HG03439 (cell line): ENCODE results near the gene OR6B3.
"Not testable (repeated sequence)": the region's sequence is repeated elsewhere in the genome, so short reads cannot be mapped to it uniquely, and the experiment has no call there.

Source experiments
- ATAC-seq: cut with Tn5 transposase; IDR thresholded peaks from one replicate; pipeline ENCODE4 v1.9.1; 2021; ENCODE audit warnings: mild to moderate bottlenecking, moderate library complexity; ENCODE audit not compliant: unreplicated experiment

OR6B3 gene

GRCh38 chr2:240044096-240044495, 9.2 kb downstream of the OR6B3 start:
- not testable (repeated sequence) for ATAC-seq

GRCh38 chr2:240043279-240043989, 9.9 kb downstream of the OR6B3 start:
- ATAC-seq = no peak

DNA sequence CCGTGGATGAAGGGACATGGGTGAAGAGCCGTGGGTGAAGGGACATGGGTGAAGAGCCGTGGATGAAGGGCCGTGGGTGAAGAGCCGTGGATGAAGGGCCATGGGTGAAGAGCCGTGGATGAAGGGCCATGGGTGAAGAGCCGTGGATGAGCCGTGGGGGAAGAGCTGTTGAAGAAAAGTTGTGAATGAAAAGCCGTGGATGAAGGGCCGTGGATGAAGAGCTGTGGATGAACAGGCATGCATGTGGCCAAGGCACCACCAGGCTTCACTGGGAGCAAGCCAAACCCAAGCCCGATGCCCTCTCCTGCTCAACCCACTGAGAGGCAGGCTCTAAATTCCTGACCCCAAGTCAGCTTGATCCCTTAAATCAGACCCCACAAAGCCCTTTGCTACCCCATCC, 10.6 kb downstream of the OR6B3 start:
- no peak for ATAC-seq

DNA sequence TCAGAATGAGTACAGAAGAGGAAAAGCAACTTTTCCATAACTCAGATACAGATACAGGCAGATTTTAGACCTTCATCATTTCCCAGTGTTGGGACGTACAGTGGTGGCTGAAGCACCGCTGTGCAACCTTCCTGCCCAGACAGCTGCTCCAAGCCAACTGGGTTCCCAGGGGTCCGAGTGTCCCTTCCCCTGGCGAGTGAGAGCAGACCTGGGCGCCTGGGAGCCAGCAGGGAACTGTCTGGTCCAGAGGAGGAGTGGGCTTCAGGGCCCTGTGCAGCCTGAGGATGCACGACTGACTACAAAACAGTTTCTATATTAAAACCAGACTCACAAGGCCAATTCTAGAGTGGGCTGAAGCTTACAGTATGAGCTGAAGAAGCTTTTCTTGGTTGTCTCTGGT, 12.0 kb downstream of the OR6B3 start:
- ATAC-seq = no peak

DNA sequence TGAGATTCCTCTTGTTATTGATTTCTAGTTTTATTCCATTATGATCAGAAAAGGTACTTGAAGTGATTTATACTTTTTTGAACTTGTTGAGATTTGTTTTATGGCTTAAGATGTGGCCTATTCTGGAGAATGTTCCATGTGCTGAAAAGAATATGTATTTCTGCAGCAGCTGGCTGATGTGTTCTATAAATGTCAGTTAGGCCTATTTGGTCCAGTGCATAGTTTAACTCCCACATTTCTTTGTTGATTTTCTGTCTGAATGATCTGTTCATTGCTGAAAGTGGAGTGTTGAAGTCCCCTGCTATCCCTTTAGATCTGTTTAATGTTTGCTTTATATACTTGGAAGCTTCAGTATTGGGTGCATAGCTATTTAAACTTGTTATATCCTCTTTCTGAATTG, 16.0 kb downstream of the OR6B3 start:
- no peak for ATAC-seq

DNA sequence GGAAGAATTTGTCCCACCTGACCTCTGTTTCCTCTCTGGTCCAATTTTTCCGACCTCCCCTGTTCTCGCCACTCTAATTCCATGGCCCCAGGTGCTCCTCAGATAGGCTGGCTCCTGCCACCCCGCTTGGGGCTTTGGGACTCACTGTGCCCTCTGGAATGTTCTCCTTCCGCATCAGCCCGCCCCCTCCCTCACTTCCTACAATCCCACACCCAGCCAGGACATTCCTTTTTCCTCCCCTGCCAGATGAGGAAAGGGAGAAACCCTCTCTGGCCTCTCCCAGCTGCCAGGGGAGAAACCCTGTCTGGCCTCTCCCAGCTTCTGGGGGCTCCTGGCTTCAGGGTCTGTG, 20.0 kb downstream of the OR6B3 start:
- ATAC-seq = no peak

- ATAC-seq = no peak
Measured at GRCh38 chr2:240032406-240033329, 20.7 kb downstream of the OR6B3 start.

DNA sequence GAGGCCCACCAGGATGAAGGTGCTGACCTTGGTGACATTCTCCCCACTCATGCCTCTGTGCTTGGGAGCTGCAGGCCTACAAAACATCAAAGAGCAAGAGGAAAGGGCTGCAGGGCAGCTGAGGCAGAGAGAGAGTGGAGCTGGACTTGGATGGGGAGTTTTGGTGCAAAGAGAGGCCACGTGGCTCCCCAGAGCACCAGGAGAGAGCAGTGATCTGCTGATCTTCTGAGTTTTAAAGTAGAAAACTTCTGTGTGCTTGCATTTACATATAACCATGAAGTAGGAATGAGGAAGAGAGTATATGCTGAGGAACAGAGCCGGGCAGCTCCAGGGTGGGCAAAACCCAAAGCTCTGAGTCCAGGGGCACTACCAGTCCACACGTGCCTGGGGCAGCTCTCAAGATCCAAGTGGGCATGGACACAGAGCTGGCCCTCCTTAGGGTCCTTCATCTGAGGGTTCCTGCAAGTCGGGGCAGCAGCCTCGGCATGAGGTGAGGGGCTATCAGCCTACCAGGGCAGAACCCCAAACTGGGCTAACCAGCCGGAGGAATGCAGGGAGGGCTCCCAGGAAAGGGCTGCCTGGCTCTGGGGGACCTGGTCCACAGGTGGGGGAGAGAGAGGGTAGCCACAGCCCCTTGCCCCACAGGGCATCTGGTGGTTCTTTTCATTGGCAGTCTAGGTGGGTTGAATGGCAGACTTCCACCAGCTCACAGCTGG, 22.8 kb downstream of the OR6B3 start, which contains the start of gene OR6B2:
Gene OR6B2, minus strand, starts transcription at position 51 of the 716 bp plus-strand sequence. Its CDS starts 0 bp downstream, at position 51.
- no peak for ATAC-seq

DNA sequence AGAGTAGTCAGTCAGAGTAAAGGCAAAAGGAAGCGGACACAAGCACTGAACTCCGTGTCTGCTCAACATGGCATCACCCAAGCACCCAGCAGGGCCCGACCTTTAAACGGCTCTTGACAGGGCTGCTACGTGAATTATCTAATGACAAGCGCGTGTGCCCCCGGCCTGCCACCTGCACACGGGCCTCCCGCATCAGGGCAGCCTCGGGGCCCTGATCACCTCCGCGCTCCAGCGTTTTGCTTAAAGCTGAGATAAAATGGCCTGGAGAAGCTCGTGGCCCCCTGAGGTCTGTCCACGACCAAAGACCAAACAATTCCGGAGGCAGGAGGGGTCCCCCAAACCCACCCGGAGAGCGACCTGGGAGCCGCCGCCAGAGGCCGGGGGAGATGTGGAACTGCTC, 28.6 kb downstream of the OR6B3 start:
- peak; percentile 28 for ATAC-seq

- no peak for ATAC-seq
Measured at GRCh38 chr2:240023792-240024191, 29.5 kb downstream of the OR6B3 start.

DNA sequence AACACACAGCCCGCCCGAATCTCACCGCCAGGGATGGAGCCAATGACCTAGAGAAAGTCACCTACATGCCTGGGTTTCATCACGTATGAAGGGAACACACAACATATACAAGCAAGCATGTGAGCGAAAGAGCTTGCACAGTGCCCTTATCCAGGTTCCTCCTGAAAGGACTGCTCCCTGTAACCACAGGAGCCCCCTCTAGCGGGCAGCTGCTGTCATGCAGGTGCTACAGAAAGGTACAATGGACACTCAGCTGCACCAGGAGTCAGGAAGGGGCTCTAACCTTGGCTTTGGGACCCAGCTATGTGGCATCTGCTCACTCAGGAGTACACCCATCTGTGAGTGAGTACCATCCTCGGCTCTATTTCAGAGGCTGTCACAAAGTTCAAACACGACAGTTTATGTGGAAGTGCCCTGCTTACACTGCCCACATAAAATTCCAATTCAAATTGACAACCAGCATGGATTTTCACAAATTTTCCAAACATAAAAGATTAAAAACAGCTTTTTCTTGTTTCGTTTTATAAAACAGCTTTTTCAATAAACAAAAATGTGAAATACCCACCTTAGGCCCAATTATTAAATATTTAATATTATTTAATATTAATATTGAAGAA, 31.7 kb downstream of the OR6B3 start:
- no peak for ATAC-seq

- ATAC-seq = no peak
Measured at GRCh38 chr2:240018071-240018750, 35.1 kb downstream of the OR6B3 start.

DNA sequence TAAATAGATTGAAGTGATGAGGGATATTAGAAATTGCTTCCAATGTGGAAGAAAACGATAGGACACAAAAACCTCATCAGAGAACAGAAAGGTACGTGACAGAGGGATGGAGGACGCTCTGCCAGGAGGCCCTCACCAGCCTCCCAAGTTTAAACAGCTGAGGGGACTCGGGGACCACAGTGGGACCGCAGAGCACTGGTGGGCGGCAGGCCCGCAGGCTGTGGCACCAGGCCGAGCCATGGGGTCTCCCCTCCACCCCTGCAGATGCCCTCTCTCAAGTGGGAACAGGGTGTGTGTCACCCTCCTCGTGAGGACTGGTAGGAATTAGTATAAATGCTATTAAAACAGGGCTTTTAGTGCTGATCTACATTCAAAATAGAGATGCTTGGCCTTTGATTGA, 39.0 kb downstream of the OR6B3 start:
- no peak for ATAC-seq

GRCh38 chr2:240013343-240013742, 40.0 kb downstream of the OR6B3 start:
- ATAC-seq = no peak

DNA sequence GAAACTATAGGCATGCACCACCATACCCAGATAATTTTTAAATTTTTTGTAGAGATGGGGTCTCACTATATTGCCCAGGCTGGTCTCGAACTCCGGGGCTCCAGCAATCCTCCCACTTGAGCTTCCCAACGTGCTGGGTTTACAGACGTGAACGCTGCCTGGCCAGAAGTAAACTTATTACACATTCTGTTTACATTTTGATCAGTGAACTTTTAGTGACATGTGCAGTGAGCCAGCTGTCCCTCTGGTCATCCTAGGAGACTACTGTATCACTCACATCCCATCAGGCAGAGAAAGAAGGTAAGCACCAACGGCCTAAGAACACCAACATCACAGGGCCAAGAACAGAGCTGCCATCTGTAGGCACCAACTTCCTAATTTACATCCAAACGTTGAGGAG, 50.3 kb downstream of the OR6B3 start:
- no peak for ATAC-seq

GRCh38 chr2:240000671-240001070, 52.6 kb downstream of the OR6B3 start:
- ATAC-seq = no peak

DNA sequence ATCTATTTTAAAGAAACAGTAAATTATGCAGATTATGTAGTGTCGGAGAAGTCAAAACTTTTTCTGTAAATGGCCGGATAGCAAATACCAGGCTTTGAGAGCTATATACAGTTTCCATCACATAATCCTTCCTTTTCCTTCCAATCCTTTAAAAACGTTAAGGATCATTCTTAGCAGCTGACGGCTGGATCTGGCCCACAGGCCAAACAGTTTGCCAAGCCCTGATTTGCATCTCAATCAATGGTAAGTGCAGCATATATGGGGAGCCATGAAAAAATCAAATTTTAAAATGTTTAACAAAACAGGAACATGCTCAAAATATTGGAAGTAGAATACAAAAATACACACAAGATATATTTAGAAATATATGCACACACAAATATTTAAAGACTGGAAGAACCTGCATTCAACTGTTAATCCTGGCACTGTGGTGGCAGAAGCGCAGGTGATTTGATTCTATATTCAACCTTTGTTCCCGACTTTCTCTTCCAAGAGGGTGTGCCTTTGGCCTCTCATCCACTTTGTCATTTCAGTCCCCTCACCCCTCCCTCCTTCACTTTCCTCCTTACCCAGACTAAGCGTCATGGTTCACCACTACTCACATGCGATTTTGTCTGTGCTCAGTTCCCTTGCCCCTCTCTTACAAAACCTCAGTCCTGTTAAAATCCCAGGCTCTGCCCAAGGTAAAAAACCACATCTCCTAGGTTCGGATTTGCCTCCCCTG, 55.5 kb downstream of the OR6B3 start:
- no peak for ATAC-seq
